GM18526 (cell line): Measurements from ENCODE around the gene EMX2.

ENCODE experiments used
- POLR2A ChIP-seq: IDR thresholded peaks from 3 replicates; pipeline ENCODE4 v1.6.1; 2011; ENCODE audit not compliant: insufficient read length; ENCODE audit errors: extremely low read depth

The EMX2 gene

DNA sequence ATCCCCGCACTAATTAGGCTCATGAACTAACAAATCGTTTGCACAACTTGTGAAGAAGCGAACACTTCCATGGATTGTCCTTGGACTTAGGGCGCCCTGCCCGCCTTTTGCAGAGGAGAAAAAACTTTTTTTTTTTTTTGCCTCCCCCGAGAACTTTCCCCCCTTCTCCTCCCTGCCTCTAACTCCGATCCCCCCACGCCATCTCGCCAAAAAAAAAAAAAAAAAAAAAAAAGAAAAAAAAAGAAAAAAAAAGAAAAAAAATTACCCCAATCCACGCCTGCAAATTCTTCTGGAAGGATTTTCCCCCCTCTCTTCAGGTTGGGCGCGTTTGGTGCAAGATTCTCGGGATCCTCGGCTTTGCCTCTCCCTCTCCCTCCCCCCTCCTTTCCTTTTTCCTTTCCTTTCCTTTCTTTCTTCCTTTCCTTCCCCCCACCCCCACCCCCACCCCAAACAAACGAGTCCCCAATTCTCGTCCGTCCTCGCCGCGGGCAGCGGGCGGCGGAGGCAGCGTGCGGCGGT is at the start of gene EMX2:
Gene EMX2, plus strand, starts transcription at position 41 of the 519 bp plus-strand sequence. CDS start 522 bp downstream, outside the sequence.
- no peak for TF ChIP-seq POLR2A

DNA sequence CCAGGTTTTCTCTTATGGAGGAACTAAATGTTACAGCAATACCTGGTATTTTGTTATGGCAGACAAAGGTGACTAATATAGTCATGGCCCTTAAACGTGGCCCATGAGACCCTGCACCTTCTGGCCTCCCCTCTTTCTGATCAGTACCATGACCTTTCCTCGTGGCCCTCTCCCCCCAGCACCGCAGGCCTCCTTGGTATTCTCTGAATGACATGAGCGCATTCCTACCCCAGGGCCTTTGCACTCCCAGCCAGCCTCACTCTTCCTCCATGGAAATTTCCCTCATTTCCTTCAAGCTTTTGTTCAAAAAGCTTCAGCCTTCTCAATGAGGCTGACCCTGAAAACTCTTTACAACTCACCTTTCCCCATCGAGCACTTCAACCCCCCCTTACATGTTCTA is 46.5 kb upstream of the EMX2 start:
- no peak for TF ChIP-seq POLR2A

DNA sequence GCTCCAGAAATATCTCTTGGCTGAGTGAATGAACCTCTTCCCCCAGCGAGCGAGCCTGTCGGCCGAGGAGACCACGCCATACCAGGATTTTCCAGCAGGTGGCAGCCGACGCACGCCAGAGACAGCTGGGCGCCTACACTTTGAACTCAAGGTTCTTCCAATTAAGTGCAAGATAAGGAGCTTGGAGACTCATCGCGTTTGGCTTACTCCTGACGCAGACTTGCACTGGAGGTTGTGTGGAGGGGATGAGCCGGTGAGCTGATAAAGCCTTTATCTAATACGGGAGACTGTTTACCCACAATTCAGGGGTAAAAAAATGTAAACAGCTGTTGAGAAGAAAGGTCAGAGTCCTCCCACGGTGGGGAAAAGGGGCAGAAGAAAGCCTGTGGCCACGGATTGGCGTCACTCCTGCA is 45.9 kb upstream of the EMX2 start:
- TF ChIP-seq POLR2A, result no peak

DNA sequence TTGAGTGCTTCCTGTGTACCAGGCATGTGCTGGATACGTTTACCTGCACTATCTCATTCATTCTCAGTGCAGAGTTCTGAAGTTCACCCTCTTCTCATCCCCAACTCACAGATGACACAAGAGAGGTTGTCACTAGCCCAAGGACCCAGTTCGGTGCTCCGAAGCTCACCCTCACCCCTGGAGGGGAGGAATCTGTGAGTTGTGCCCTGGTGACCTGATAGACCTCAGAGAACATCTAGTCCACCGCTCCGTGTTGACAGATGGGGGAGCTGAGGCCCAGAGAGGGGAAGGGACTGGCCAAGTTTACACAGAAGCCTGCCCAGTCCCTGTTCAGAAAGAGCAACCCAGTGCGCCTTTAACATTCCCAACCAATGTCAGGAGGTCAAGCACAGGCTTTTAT is 44.8 kb upstream of the EMX2 start:
- no peak for TF ChIP-seq POLR2A

DNA sequence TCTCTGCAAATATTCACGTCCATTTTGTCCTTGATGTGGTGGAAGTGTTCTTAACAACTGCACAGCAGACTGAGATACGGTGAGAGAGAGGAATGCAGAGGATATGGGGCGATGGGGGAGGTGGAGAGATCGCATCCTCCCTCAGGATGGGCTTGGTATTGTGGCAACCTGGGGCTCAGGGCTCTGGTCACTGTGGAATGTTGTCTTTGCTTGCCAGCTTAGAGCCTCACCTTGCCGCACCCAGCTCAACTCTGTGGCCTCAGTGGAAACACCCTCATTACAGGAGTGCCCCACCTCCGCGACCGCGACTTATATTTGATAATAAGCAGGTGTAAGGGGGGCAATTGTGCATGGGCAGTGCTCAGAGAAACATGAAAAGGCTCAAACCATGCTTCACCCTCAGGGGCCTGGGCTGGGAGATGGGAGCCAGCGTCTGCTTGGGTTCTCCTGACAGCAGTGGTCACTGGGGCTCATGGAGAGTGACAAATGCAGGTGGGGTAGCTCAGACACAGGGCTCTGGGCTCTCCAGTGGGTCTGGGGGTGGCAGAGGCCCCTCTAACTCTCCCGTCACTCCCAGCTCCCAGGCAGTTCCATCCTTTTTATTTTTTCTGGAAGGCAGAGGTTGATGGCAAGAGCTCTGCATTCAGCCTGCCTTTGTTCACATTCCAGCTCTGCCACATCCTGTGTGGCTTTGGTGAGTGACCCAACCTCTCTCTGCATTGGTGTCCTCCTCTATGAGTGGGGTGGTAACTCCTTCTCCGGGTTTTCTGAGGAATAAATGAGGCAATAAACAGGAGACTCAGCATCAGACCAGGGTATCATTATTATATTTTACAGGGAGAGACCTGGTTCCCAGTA is 43.1 kb upstream of the EMX2 start:
- TF ChIP-seq POLR2A, result no peak

DNA sequence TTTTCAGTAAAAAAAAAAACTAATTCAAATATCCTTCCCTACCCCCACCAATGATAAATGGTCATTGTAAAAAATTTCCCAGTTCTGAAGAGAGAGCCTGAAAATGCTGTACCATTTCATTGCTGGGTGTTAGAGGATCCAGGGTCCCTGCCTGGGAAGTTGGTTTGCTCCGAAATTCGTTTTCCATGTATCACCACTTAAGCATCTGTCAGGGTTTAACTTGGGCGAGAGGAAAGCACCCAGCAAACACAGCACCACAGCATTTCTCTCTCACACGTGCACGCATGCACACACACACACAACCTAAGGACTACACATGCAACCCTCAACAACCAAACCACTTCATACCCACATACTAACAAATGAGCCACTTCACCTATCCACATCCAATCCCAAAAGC is 42.1 kb upstream of the EMX2 start:
- no peak for TF ChIP-seq POLR2A

DNA sequence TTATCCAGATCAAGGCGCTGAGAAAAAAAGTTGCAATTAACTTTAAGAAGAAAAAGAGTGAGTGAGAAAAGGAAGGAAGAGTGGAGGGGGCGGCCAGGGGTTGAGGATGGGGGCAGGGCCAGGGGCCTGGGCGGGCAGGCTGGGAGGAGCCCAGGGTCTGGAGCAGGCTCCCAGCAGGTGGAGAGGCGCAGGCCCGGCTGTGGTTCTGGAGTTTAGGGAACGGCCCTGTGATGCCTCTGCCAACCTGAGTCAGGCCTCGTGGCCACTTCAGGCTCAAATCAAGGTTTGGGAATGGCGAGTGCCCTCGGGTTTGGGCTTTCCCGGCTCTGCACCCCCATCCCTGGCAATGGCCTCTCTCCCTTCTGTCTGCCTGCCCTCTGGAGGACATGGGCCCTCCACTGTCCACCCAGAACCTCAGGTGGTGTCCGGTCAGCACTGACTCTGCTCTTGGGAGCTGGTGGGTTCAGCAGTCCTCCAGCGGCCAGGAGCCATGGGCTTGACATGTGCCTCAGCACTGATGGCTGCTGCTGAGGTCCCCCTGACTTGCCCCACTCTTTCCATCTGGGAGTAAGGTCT is 41.0 kb upstream of the EMX2 start:
- no peak for TF ChIP-seq POLR2A

DNA sequence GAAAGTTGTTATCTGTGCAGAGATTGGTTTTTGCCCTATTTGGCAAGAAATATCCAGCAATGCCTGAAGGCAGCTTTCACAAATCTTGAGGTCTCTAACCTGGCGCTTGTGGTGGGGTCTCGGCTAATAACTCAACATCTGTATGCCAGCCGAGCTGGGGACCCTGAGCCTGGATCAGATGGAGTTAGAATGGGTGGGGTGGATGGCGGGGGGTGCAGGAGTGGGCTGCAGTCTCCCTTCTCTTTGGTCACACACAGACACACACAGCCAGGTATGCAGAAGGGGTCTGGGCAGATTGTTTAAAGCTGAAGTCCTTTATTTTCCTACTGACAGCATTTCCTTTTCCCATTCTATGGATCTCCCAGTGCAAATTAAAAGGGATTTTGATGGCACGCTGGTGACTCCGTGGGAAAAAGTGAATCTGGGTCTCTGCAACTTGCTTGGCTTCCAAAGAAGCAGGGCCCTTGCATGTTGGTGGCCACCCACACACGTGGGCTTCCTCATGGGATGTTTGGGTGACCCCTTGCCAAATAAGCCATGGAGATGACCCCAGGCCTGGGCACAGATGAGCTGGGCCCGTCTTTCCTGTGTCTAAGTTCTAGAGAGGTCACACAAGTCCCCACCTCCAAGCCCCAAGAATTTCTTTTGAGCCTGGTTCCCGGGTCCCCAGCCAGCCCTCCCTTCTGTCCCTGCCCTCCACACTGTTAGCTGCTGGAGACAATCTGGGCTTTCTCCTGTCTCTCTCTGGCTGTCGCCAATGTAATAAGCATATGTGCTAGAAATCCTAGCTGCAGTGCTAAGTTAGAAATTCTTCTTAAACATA is 39.9 kb upstream of the EMX2 start:
- TF ChIP-seq POLR2A, result no peak

DNA sequence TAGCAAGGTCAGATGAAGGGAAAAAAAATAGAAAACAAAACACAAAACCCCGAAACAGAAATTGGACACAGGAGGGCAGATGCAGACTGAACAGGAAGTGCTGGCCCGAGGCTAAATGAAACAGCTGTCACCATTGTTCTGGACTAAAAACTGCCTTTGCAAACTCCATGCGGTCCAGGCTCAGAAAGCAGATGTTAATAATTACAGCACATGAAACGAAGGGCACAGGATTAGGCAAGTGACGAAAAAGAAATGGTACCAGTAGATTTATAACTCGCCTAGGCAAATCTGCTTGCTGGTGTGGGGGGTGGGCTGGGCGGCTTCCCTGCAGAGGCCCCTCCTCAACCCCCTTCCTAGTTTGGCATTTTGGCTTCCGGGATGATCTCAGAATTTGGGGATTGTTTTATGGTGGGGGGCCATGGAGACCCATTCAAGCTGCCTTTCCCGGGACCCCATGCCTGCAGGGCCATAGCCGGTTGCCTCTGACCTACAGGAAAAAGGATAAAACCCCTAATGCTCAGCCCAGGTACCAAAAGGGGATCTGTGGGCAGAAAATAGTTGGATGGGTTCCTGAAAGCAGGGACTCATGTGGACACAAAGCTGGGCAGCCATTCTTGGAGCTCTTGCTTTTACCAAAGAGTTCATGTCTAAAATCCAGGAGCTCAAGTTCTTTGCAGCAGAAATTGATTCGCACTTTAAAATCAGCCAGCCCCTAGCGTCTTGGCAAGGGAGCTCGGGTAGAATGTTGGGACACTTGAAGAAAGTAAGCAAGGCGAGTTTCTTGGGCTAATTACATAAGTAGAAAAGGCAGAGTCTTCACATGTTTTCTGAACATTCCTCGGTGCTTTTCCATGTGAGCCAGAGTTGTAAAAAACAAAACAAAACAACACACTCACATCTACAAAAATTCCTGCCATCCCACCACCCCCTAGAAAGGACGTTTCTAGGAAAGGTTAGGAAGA is 39.0 kb upstream of the EMX2 start:
- no peak for TF ChIP-seq POLR2A

DNA sequence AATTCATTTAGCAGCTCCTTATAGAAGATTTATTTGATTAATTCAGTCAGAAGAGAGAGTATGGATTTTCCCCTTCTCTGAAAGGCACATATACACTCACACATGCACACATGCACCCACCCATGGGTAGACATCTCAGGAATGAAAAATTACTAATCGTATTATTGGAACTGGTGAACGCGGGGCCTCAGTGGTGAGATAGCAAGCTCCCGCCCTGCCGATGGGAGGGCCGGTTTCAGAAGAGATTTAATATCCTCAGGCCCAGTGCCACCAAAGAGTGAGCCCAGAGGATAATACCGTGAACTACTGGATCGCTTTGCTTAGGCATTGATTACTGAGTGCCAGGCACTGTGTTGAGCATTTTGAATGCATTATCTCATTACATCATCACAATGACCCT is 38.0 kb upstream of the EMX2 start:
- no peak for TF ChIP-seq POLR2A

DNA sequence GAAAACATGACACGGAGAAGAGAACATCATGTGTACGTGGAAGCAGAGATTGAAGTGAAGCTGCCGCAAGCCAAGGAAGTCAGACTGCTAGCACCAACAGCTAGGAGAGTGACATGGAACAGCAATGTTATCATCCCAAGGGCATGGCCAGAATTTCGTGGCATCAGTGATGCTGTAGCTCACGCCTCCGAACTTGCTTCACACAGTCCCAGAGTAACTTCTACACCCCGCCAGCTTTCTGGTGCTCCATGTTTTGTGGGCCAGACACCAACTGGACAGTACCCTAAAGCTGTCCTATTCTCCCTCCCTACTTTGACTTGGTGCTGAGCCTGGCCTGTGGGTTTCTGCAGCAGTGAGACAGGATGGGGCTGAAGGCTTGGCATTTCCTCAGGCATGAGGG is 33.0 kb upstream of the EMX2 start:
- no peak for TF ChIP-seq POLR2A

DNA sequence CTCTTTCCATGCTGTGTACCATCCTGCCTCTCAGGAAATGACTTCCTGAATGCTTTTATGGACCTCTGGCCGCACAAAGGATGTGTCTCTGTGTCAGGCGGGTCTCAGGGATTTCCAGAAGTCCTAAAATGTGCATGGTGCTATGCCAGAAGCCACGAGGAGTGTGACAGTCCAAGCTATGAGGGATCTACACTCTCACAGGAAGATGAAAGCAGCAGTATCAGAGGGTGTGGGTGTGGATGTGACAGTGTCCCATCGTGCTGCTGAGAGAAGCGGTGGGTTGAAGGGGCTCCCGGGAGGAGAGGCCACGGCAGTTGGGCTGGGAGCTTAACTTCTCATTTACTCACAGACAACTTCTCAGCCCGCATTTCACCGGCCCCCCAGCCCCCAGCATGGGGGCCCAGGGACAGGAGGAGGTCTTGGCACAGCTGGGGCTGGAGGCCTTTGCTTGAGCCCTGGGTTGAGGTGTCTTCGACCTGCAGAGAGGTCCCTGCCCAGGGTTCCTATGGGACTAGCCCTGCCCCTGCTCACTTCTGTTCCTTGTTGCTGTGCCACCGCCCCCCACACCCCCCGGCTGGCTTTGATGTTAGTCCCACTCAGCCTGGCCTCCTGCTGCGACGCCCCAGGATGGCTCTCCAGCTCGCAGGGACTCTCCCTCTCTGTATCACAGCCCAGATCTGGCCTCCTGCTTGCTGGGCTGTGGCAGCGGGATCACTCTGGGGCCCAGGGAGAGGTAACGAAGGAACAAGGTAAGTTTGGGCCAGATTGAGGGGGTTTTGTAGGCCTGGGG is 30.8 kb upstream of the EMX2 start:
- TF ChIP-seq POLR2A, result no peak

DNA sequence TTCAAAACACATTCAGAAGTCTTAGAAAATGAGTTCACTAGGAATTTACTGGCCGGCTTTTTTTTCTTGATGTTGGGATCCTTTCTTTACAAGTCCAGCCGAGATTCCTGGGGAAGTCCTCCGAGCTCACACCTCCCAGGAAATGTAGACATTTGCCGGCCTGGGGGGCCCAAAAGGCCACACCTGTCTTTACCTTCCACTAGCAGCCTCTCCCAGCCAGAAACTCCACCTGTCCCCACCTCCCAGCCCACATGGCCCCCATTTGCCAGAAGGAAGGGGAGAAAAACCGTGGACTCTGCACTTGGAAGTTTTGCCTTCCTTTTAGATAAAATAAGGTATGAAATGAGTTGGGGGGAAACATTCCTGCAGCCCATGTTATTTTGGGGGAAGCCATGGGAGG is 27.6 kb upstream of the EMX2 start:
- TF ChIP-seq POLR2A, result no peak

DNA sequence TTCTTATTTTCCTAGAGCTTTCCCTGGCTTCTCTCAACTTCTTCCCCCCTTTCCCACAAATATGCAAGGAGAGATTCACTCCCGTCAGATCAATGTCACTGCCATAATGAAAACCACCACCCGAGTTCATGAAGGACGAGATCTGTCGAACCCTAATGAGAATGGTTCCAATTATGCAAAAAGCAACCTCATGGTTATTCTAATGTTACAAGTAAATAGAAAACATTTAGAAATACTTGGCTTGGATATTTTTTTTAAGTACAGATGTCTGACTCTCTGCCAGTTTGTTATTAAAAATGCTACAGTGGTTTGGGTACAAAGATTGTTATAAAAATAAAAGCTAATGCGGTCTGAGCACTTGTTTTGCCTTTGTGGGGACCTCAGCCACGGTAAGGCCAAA is 25.9 kb upstream of the EMX2 start:
- TF ChIP-seq POLR2A, result no peak
